HepG2 (cell line): ENCODE data around the gene HAPLN3. TPM values are rescaled to one million over a fixed set of nuclear protein-coding genes. Genes with fewer than 3 reads are reported as not detected.

Experiments used
- ATAC-seq: fragments of 200-7000 bp; cut with Tn5 transposase; 3 replicates; pipeline ENCODE4 v1.9.1; 2020; ENCODE audit warnings: mild to moderate bottlenecking, moderate library complexity
- BruUV-seq: library from RNA; stranded (reverse); fragments of 400-500 nt; replicated peaks from 2 replicates; lab custom pipeline; 2021; lab: Mats Ljungman, UMichigan
- CTCF ChIA-PET: fragments of 300-600 bp; formaldehyde crosslinking; extraction: SDS; loops from one replicate; lab custom pipeline; 2021; ENCODE audit warnings: low total read pairs, inconsistent platforms, low intra/inter-chr PET ratio; lab: Yijun Ruan, JAX
- POLR2A ChIA-PET: fragments of 350-600 bp; sonication (Branson Sonifier 250); formaldehyde crosslinking; loops from one replicate; lab custom pipeline; 2020; ENCODE audit warnings: antibody characterized with exemption, inconsistent platforms; lab: Yijun Ruan, JAX
- DNase-seq: peaks from one replicate; pipeline ENCODE4 v3.0.0-alpha.2; 2015; ENCODE audit warnings: low spot score
- FAIRE-seq: peaks from 3 replicates; lab custom pipeline; 2011; peaks lifted over from hg19 to GRCh38; lab: Jason Lieb, UNC
- H2AFZ ChIP-seq: one replicate; pipeline ENCODE4 v1.6.1; 2011; ENCODE audit warnings: low read length, inconsistent platforms
- H3K27ac ChIP-seq: fragments of 300-600 bp; 3 replicates; pipeline ENCODE4 v1.8.0; 2011; ENCODE audit warnings: mixed run types, mild to moderate bottlenecking, mixed read lengths, low read length, inconsistent platforms; ENCODE audit not compliant: insufficient read depth; ENCODE audit errors: extremely low read length
- H3K27me3 ChIP-seq, 2 experiments: fragments of 200-600 bp in 1 of 2; 2 replicates in 1 of 2; 3 replicates in 1 of 2; pipeline versions ENCODE4 v1.6.0 to v1.8.0; 2011; ENCODE audit warnings: low read length in 2 of 2, mild to moderate bottlenecking in 2 of 2, moderate library complexity in 2 of 2, inconsistent platforms in 1 of 2; ENCODE audit not compliant: insufficient read depth in 2 of 2, control insufficient read depth in 1 of 2
- H3K36me3 ChIP-seq, 2 experiments: fragments of 200-600 bp in 1 of 2; replicated peaks in 1 of 2; 2 replicates in 1 of 2; 3 replicates in 1 of 2; pipeline versions ENCODE4 v1.5.1 to v1.8.0; 2011; ENCODE audit warnings: low read length in 2 of 2, inconsistent platforms in 1 of 2; ENCODE audit not compliant: insufficient read depth in 2 of 2, control insufficient read depth in 1 of 2
- H3K4me1 ChIP-seq: 2 replicates; pipeline ENCODE4 v1.5.1; 2012; ENCODE audit warnings: low read length, inconsistent platforms; ENCODE audit not compliant: insufficient read depth
- H3K4me2 ChIP-seq: 2 replicates; pipeline ENCODE4 v1.6.0; 2011; ENCODE audit warnings: low read depth, low read length, inconsistent platforms
- H3K4me3 ChIP-seq, 3 experiments: fragments of 200-600 bp in 1 of 3; sonication (generic), shearing (Covaris generic) in 1 of 3; replicated peaks in 1 of 3; 2 replicates each; pipeline ENCODE4 v1.5.1; 2011 to 2016; ENCODE audit warnings: low read length in 3 of 3, inconsistent platforms in 2 of 3, low read depth in 2 of 3, mild to moderate bottlenecking in 2 of 3, control low read depth in 1 of 3, mixed read lengths in 1 of 3; ENCODE audit not compliant: insufficient read depth in 1 of 3
- H3K79me2 ChIP-seq: one replicate; pipeline ENCODE4 v1.6.1; 2011; ENCODE audit warnings: low read length, inconsistent platforms; ENCODE audit not compliant: insufficient read depth
- H3K9ac ChIP-seq: 2 replicates; pipeline ENCODE4 v1.6.0; 2011; ENCODE audit warnings: mild to moderate bottlenecking, low read depth, low read length, inconsistent platforms; ENCODE audit not compliant: insufficient read depth
- H3K9me3 ChIP-seq: 2 replicates; pipeline ENCODE4 v1.5.1; 2012; ENCODE audit warnings: mild to moderate bottlenecking, low read length
- H4K20me1 ChIP-seq: 2 replicates; pipeline ENCODE4 v1.6.0; 2011; ENCODE audit warnings: inconsistent platforms, mild to moderate bottlenecking, low read length, moderate library complexity; ENCODE audit not compliant: insufficient read depth
- DNMT3B ChIP-seq: conservative IDR thresholded peaks from 2 replicates; pipeline ENCODE4 v1.6.1; 2016; ENCODE audit warnings: missing biosample characterization, control low read depth
- HDAC6 ChIP-seq: fragments of 200-600 bp; sonication (generic); IDR thresholded peaks from 2 replicates; pipeline ENCODE4 v1.7.0; 2017; ENCODE audit warnings: mild to moderate bottlenecking, antibody characterized with exemption, low read length, low read depth
- HNRNPUL1 ChIP-seq: fragments of 200-400 bp; formaldehyde crosslinking; IDR thresholded peaks from 2 replicates; pipeline ENCODE4 v1.6.1; 2017; ENCODE audit warnings: low read depth, mild to moderate bottlenecking, low read length, moderate library complexity
- MZF1 ChIP-seq: sonication (generic); formaldehyde crosslinking; IDR thresholded peaks from 2 replicates; pipeline ENCODE4 v1.8.1; 2023; ENCODE audit warnings: mild to moderate bottlenecking, missing genetic modification reagents, borderline replicate concordance
- NONO ChIP-seq, 2 experiments: fragments of 450-650 bp in 1 of 2; sonication (generic) in 1 of 2; formaldehyde crosslinking in 1 of 2; IDR thresholded peaks in 1 of 2; conservative IDR thresholded peaks in 1 of 2; 2 replicates each; pipeline versions ENCODE4 v1.6.1 to v1.8.0; 2017 to 2022; ENCODE audit warnings: mild to moderate bottlenecking in 1 of 2, missing genetic modification reagents in 1 of 2, moderate library complexity in 1 of 2
- TAF15 ChIP-seq: fragments of 200-400 bp; formaldehyde crosslinking; IDR thresholded peaks from one replicate; pipeline ENCODE4 v1.6.1; 2018; ENCODE audit warnings: mild to moderate bottlenecking, low read depth, low read length; ENCODE audit not compliant: poor library complexity, severe bottlenecking
- ZFP1 ChIP-seq: IDR thresholded peaks from 2 replicates; pipeline ENCODE4 v1.6.1; 2016
- ZNF121 ChIP-seq: sonication (generic); formaldehyde crosslinking; IDR thresholded peaks from 2 replicates; pipeline ENCODE4 v1.5.0; 2020; ENCODE audit warnings: mild to moderate bottlenecking, missing genetic modification reagents
- WGBS: methylation state at CpG from one replicate; pipeline ENCODE4 v1.1.6; 2017; ENCODE audit warnings: low lambda C conversion rate; 5-methylcytosine and 5-hydroxymethylcytosine counted together
- in situ Hi-C: cut with HindIII; loops from 2 replicates; pipeline ENCODE4 v1.10.0; 2017; ENCODE audit warnings: low pct_unique_long_range_greater_than_20kb; ENCODE audit not compliant: extremely low pct_ligation_motif_present
- intact Hi-C: fragments of 100-400 bp; cut with micrococcal nuclease; formaldehyde crosslinking; loops from one replicate; pipeline ENCODE4 v1.10.0; 2022; ENCODE audit not compliant: unreplicated experiment
- polyA plus RNA-seq, 8 experiments: library from polyadenylated mRNA; depleted of rRNA in 3 of 8; stranded (reverse) in 7 of 8; unstranded in 1 of 8; fragments of >200 nt; fragmentation: Illumina TruSeq in 4 of 8; extraction: Trizol in 4 of 8; gene quantifications; 2 replicates each; pipeline versions ENCODE4 v1.2.1 to v1.2.3, GENCODE V29; 2011 to 2016; ENCODE audit warnings: low read depth in 4 of 8, missing spikeins in 1 of 8, mixed read lengths in 1 of 8; ENCODE audit not compliant: insufficient read depth in 1 of 8
- total RNA-seq, 5 experiments: library from RNA; depleted of rRNA; stranded (reverse); fragments of >200 nt; fragmentation: Illumina TruSeq; extraction: Trizol; gene quantifications; 2 replicates each; pipeline ENCODE4 v1.2.3, GENCODE V29; 2016; ENCODE audit warnings: low read depth in 1 of 5
- TF ChIP-seq, protein P1 (sequence below): sonication (generic); formaldehyde crosslinking; IDR thresholded peaks from 2 replicates; pipeline ENCODE4 v1.4.0; 2020; ENCODE audit warnings: missing genetic modification reagents, borderline replicate concordance
- TF ChIP-seq, protein P2 (sequence below): sonication (generic); formaldehyde crosslinking; IDR thresholded peaks from 2 replicates; pipeline ENCODE4 v1.4.0; 2020; ENCODE audit warnings: missing genetic modification reagents

HAPLN3 gene
- total and polyA plus RNA-seq, 2 of the 13 experiments (the other 11 are each of a cell fraction or from before 2014, with no cell fraction given): 0.09 TPM; not detected in 1

DNA sequence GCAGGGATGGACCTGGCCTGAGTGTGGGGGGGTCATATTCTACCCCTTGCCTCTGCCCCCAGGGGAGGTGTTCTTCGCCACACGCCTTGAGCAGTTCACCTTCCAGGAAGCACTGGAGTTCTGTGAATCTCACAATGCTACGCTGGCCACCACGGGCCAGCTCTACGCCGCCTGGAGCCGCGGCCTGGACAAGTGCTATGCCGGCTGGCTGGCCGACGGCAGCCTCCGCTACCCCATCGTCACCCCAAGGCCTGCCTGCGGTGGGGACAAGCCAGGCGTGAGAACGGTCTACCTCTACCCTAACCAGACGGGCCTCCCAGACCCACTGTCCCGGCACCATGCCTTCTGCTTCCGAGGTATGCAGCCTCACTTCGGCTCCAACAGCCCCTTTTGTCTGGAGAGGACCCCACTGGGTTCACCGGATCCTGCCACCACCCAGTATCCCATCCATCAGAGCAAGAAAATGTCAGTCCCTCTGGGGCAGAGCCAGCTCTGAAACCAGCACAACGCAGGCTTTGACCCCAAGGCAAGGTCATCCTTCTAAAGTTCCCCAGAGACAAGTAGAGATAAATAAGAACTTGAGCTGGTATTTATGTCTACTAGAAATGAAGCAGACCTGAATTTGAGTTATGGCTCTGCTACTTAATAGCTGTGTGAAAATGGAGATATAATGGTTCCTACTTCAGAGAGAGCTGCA is 45.8 kb downstream of the HAPLN3 start (continued):
- TF ChIP-seq, protein P1, sequence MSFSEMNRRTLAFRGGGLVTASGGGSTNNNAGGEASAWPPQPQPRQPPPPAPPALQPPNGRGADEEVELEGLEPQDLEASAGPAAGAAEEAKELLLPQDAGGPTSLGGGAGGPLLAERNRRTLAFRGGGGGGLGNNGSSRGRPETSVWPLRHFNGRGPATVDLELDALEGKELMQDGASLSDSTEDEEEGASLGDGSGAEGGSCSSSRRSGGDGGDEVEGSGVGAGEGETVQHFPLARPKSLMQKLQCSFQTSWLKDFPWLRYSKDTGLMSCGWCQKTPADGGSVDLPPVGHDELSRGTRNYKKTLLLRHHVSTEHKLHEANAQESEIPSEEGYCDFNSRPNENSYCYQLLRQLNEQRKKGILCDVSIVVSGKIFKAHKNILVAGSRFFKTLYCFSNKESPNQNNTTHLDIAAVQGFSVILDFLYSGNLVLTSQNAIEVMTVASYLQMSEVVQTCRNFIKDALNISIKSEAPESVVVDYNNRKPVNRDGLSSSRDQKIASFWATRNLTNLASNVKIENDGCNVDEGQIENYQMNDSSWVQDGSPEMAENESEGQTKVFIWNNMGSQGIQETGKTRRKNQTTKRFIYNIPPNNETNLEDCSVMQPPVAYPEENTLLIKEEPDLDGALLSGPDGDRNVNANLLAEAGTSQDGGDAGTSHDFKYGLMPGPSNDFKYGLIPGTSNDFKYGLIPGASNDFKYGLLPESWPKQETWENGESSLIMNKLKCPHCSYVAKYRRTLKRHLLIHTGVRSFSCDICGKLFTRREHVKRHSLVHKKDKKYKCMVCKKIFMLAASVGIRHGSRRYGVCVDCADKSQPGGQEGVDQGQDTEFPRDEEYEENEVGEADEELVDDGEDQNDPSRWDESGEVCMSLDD (CRISPR knock-in tag): no peak

DNA sequence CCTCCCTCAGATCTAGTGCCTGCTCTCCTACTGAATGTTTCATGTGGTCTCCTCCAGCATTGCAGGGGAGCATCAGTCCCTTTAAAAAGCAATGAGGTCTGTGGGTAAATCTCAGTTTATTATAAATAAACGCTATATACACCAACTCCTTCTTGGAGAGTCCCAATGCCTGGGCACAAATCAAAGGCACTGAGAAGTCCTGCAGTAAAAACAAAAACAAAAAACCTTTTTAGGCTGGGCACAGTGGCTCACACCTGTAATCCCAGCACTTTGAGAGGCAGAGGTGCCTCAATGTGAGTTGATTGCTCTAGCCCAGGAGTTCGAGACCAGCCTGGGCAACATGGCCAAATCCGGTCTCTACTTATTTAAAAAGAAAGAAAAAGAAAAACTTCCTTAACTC is 47.1 kb downstream of the HAPLN3 start:
- intact Hi-C loops (no loop called here), in situ Hi-C loops (no loop called here)
- Histone ChIP-seq H3K4me3 (no peak overlapping the region), H2AFZ (no peak overlapping the region), H3K27ac (no peak overlapping the region), H3K79me2 (no peaks in the 10 kb centered on the region), H3K4me1 (no peaks in the 10 kb centered on the region), H3K27me3 (peaks cover 1 to 38% of the 10 kb centered on the region in 2 experiments; a peak in 3 of 5 replicates), H3K4me2 (no peak overlapping the region), H3K9me3 (no peaks in the 10 kb centered on the region), H3K36me3 (no peaks in the 10 kb centered on the region), H4K20me1 (no peaks in the 10 kb centered on the region), H3K9ac (no peak overlapping the region)
- BruUV-seq: no TSS peak
- CTCF ChIA-PET: no interaction called here
- WGBS: 56% methylated on average over 3 of the region's 3 CpGs
- ATAC-seq (no peak), FAIRE-seq (no peak), DNase-seq (no peak)
- POLR2A ChIA-PET: no interaction called here
- TF ChIP-seq HDAC6: no peak
- no peak for TF ChIP-seq ZFP1 (CRISPR knock-in tag)
- TF ChIP-seq, protein P2, sequence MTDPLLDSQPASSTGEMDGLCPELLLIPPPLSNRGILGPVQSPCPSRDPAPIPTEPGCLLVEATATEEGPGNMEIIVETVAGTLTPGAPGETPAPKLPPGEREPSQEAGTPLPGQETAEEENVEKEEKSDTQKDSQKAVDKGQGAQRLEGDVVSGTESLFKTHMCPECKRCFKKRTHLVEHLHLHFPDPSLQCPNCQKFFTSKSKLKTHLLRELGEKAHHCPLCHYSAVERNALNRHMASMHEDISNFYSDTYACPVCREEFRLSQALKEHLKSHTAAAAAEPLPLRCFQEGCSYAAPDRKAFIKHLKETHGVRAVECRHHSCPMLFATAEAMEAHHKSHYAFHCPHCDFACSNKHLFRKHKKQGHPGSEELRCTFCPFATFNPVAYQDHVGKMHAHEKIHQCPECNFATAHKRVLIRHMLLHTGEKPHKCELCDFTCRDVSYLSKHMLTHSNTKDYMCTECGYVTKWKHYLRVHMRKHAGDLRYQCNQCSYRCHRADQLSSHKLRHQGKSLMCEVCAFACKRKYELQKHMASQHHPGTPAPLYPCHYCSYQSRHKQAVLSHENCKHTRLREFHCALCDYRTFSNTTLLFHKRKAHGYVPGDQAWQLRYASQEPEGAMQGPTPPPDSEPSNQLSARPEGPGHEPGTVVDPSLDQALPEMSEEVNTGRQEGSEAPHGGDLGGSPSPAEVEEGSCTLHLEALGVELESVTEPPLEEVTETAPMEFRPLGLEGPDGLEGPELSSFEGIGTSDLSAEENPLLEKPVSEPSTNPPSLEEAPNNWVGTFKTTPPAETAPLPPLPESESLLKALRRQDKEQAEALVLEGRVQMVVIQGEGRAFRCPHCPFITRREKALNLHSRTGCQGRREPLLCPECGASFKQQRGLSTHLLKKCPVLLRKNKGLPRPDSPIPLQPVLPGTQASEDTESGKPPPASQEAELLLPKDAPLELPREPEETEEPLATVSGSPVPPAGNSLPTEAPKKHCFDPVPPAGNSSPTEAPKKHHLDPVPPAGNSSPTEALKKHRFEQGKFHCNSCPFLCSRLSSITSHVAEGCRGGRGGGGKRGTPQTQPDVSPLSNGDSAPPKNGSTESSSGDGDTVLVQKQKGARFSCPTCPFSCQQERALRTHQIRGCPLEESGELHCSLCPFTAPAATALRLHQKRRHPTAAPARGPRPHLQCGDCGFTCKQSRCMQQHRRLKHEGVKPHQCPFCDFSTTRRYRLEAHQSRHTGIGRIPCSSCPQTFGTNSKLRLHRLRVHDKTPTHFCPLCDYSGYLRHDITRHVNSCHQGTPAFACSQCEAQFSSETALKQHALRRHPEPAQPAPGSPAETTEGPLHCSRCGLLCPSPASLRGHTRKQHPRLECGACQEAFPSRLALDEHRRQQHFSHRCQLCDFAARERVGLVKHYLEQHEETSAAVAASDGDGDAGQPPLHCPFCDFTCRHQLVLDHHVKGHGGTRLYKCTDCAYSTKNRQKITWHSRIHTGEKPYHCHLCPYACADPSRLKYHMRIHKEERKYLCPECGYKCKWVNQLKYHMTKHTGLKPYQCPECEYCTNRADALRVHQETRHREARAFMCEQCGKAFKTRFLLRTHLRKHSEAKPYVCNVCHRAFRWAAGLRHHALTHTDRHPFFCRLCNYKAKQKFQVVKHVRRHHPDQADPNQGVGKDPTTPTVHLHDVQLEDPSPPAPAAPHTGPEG (CRISPR knock-in tag): no peak
- no peak for TF ChIP-seq HNRNPUL1
- TF ChIP-seq NONO (IDR thresholded peaks at IDR 0.05): no peak
- no peak for TF ChIP-seq NONO (CRISPR knock-in tag; conservative IDR thresholded peaks at IDR 0.05)
- no peak for TF ChIP-seq TAF15
- TF ChIP-seq DNMT3B (CRISPR knock-in tag): no peak
- TF ChIP-seq MZF1: no peak
- no peak for TF ChIP-seq ZNF121 (CRISPR knock-in tag)
